ENCODE data around the gene AP3D1.

The AP3D1 gene

GRCh38 chr19:2126879-2127518 lies 24.4 kb downstream of the AP3D1 start:
- no peak for DNase-seq

GRCh38 chr19:2123682-2124387 lies 27.5 kb downstream of the AP3D1 start:
- no peak for DNase-seq

GRCh38 chr19:2122982-2123381 lies 28.4 kb downstream of the AP3D1 start:
- no peak for DNase-seq

GRCh38 chr19:2122251-2122650 lies 29.1 kb downstream of the AP3D1 start:
- DNase-seq: no peak

GRCh38 chr19:2121416-2122051 lies 29.8 kb downstream of the AP3D1 start:
- no peak for DNase-seq

GRCh38 chr19:2120821-2121220 lies 30.5 kb downstream of the AP3D1 start:
- no peak for DNase-seq

GRCh38 chr19:2119921-2120785 lies 31.2 kb downstream of the AP3D1 start:
- no peak for DNase-seq

GRCh38 chr19:2118438-2118837 lies 32.9 kb downstream of the AP3D1 start:
- DNase-seq: no peak

GRCh38 chr19:2117215-2117960 lies 34.0 kb downstream of the AP3D1 start:
- DNase-seq: no peak

- DNase-seq: no peak
Measured at GRCh38 chr19:2116507-2116906, 34.9 kb downstream of the AP3D1 start.

GRCh38 chr19:2115911-2116426 lies 35.4 kb downstream of the AP3D1 start:
- DNase-seq: no peak

GRCh38 chr19:2115324-2115723 lies 36.0 kb downstream of the AP3D1 start:
- DNase-seq: no peak

- DNase-seq: no peak
Measured at GRCh38 chr19:2114821-2115220, 36.5 kb downstream of the AP3D1 start.

GRCh38 chr19:2114218-2114617 lies 37.1 kb downstream of the AP3D1 start:
- no peak for DNase-seq

- DNase-seq: no peak
Measured at GRCh38 chr19:2113439-2114211, 37.7 kb downstream of the AP3D1 start.

- no peak for DNase-seq
Measured at GRCh38 chr19:2112516-2113320, 38.6 kb downstream of the AP3D1 start.

GRCh38 chr19:2111886-2112285 lies 39.5 kb downstream of the AP3D1 start:
- no peak for DNase-seq

GRCh38 chr19:2111425-2111824 lies 39.9 kb downstream of the AP3D1 start:
- DNase-seq: no peak

- no peak for DNase-seq
Measured at GRCh38 chr19:2110822-2111221, 40.5 kb downstream of the AP3D1 start.

GRCh38 chr19:2109046-2109864 lies 42.1 kb downstream of the AP3D1 start:
- no peak for DNase-seq

Measured in activated CD4-positive, alpha-beta T cell treated with anti-CD3 and anti-CD28 coated beads, Interleukin-10, Interleukin-2, amounts not matched to agents 100 ng/mL and 50 ng/mL, durations not matched to agents 16 hours and 8 hours (primary cell).